Ishikawa (cell line): ENCODE results near the gene SLC9A7.

ENCODE experiments used
- CEBPB ChIP-seq: IDR thresholded peaks from 2 replicates; pipeline ENCODE4 v1.6.1; 2012
- EGR1 ChIP-seq: IDR thresholded peaks from 2 replicates; pipeline ENCODE4 v1.6.1; 2012
- EP300 ChIP-seq: IDR thresholded peaks from 2 replicates; pipeline ENCODE4 v1.6.1; 2012; ENCODE audit warnings: borderline replicate concordance
- FOXM1 ChIP-seq: IDR thresholded peaks from 2 replicates; pipeline ENCODE4 v1.6.1; 2012; ENCODE audit warnings: low read depth, borderline replicate concordance
- MAX ChIP-seq: IDR thresholded peaks from 2 replicates; pipeline ENCODE4 v1.6.1; 2012
- NFIC ChIP-seq: IDR thresholded peaks from 2 replicates; pipeline ENCODE4 v1.6.1; 2012
- TAF1 ChIP-seq: IDR thresholded peaks from 2 replicates; pipeline ENCODE4 v1.6.1; 2012; ENCODE audit warnings: low read depth, mild to moderate bottlenecking
- TCF12 ChIP-seq: IDR thresholded peaks from 2 replicates; pipeline ENCODE4 v1.6.1; 2012; ENCODE audit warnings: low read depth
- TEAD4 ChIP-seq: IDR thresholded peaks from 2 replicates; pipeline ENCODE4 v1.6.1; 2012
- ZBTB7A ChIP-seq: IDR thresholded peaks from 2 replicates; pipeline ENCODE4 v1.6.1; 2012; ENCODE audit warnings: low read depth
- TF ChIP-seq, protein P1 (sequence below): IDR thresholded peaks from 2 replicates; pipeline ENCODE4 v1.6.1; 2012; ENCODE audit warnings: low read depth, mild to moderate bottlenecking

- TF ChIP-seq TEAD4 (no peak), TCF12 (no peak), MAX (no peak), TAF1 (no peak), EGR1 (no peak), EP300 (no peak), NFIC (no peak), ZBTB7A (no peak), CEBPB (no peak), FOXM1 (no peak)
- TF ChIP-seq, protein P1, sequence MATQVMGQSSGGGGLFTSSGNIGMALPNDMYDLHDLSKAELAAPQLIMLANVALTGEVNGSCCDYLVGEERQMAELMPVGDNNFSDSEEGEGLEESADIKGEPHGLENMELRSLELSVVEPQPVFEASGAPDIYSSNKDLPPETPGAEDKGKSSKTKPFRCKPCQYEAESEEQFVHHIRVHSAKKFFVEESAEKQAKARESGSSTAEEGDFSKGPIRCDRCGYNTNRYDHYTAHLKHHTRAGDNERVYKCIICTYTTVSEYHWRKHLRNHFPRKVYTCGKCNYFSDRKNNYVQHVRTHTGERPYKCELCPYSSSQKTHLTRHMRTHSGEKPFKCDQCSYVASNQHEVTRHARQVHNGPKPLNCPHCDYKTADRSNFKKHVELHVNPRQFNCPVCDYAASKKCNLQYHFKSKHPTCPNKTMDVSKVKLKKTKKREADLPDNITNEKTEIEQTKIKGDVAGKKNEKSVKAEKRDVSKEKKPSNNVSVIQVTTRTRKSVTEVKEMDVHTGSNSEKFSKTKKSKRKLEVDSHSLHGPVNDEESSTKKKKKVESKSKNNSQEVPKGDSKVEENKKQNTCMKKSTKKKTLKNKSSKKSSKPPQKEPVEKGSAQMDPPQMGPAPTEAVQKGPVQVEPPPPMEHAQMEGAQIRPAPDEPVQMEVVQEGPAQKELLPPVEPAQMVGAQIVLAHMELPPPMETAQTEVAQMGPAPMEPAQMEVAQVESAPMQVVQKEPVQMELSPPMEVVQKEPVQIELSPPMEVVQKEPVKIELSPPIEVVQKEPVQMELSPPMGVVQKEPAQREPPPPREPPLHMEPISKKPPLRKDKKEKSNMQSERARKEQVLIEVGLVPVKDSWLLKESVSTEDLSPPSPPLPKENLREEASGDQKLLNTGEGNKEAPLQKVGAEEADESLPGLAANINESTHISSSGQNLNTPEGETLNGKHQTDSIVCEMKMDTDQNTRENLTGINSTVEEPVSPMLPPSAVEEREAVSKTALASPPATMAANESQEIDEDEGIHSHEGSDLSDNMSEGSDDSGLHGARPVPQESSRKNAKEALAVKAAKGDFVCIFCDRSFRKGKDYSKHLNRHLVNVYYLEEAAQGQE, result no peak
Observed at GRCh38 chrX:46710927-46711623, 47.8 kb downstream of the SLC9A7 start.
